Spleen (tissue), 11 donors: ENCODE results near the gene EFS. TPM values are rescaled to one million over a fixed set of nuclear protein-coding genes. Genes with fewer than 3 reads are reported as not detected.

Source experiments
- DNase-seq: peaks from one replicate; pipeline ENCODE4 v3.0.0-alpha.2; 2020
- H3K27ac ChIP-seq, 8 donors: fragments of 200-600 bp; sonication (generic) in 7 of 8; 1 replicate in 4 of 8; 2 replicates in 4 of 8; pipeline versions ENCODE4 v1.5.0 to v1.8.0; 2016 to 2021; ENCODE audit warnings: inconsistent platforms in 4 of 8, mild to moderate bottlenecking in 4 of 8, moderate library complexity in 1 of 8
- H3K27me3 ChIP-seq, 7 donors: fragments of 200-600 bp; sonication (generic) in 6 of 7; replicated peaks in 1 of 7; 1 replicate in 4 of 7; 2 replicates in 3 of 7; pipeline versions ENCODE4 v1.5.0 to v1.8.0; 2016 to 2021; ENCODE audit warnings: inconsistent platforms in 3 of 7, mild to moderate bottlenecking in 1 of 7
- H3K36me3 ChIP-seq, 6 donors: fragments of 200-600 bp; sonication (generic) in 5 of 6; 1 replicate in 4 of 6; 2 replicates in 2 of 6; pipeline versions ENCODE4 v1.5.0 to v1.8.0; 2016 to 2021; ENCODE audit warnings: inconsistent platforms in 2 of 6
- H3K4me1 ChIP-seq, 6 donors: fragments of 200-600 bp; sonication (generic) in 5 of 6; 1 replicate in 3 of 6; 2 replicates in 3 of 6; pipeline versions ENCODE4 v1.5.0 to v1.8.0; 2016 to 2021; ENCODE audit warnings: inconsistent platforms in 3 of 6
- H3K4me3 ChIP-seq, 8 donors: fragments of 200-600 bp; sonication (generic) in 7 of 8; 1 replicate in 4 of 8; 2 replicates in 4 of 8; pipeline versions ENCODE4 v1.5.0 to v1.8.0; 2016 to 2021; ENCODE audit warnings: inconsistent platforms in 4 of 8, mild to moderate bottlenecking in 4 of 8, moderate library complexity in 2 of 8
- H3K9me3 ChIP-seq, 8 donors: fragments of 200-600 bp; sonication (generic) in 7 of 8; 1 replicate in 4 of 8; 2 replicates in 4 of 8; pipeline versions ENCODE4 v1.5.0 to v1.8.0; 2016 to 2021; ENCODE audit warnings: inconsistent platforms in 4 of 8
- POLR2A ChIP-seq, 3 donors: fragments of 450-650 bp; IDR thresholded peaks; one replicate each; pipeline ENCODE4 v1.5.1; 2017; ENCODE audit warnings: antibody characterized with exemption in 3 of 3, mild to moderate bottlenecking in 1 of 3
- POLR2AphosphoS5 ChIP-seq, 3 donors: sonication (generic); formaldehyde crosslinking; IDR thresholded peaks; one replicate each; pipeline ENCODE4 v1.5.1; 2017; ENCODE audit warnings: antibody characterized with exemption in 3 of 3
- WGBS, 5 donors: extraction: QIAGEN DNeasy Blood & Tissue Kit in 3 of 5; methylation state at CpG; one replicate each; pipeline versions ENCODE4 v1.1.5 to v1.1.7; 2013 to 2018; 5-methylcytosine and 5-hydroxymethylcytosine counted together
- intact Hi-C: fragments of 100-400 bp; cut with DNase I; formaldehyde crosslinking; loops from one replicate; pipeline ENCODE4 v1.15.0; 2023; ENCODE audit warnings: low total_unique reads
- polyA plus RNA-seq, 3 donors: library from polyadenylated mRNA; stranded (reverse); fragments of 200-250 nt; gene quantifications; one replicate each; pipeline ENCODE4 v1.2.1, GENCODE V29; 2013
- total RNA-seq, 7 donors: library from RNA; depleted of rRNA in 3 of 7; stranded (reverse); fragments of >200 nt in 3 of 7; fragmentation: NEBNext Ultra II Directional in 4 of 7; extraction: Animal tissue kit (Norgen Biotek cat#: 25700) in 4 of 7; gene quantifications; one replicate each; pipeline versions ENCODE4 v1.1.0 to v1.2.1, GENCODE V29; 2016 to 2021
- TF ChIP-seq, protein P1 (sequence below), 11 experiments: fragments of 200-600 bp in 7 of 11; fragments of 450-650 bp in 4 of 11; sonication (generic) in 4 of 11; IDR thresholded peaks in 8 of 11; conservative IDR thresholded peaks in 3 of 11; 1 replicate in 7 of 11; 2 replicates in 4 of 11; pipeline versions ENCODE4 v1.4.0 to v1.8.0; 2016 to 2021; ENCODE audit warnings: antibody characterized with exemption in 11 of 11, inconsistent platforms in 4 of 11, mild to moderate bottlenecking in 1 of 11
- donor health status: healthy with polysubstance abuse.
- donor health status: DM: no; HTN: no; CAD: no; lungs with moderate emphysema.
- donor health status: DM: no; HTN: no; CAD: no.
- donor health status: Bipolar disorder and iron deficiency.
- donor health status: healthy.
- donor health status: DM: no; HTN: no; CAD: no.
- donor health status: DM: yes; HTN: yes; CAD: no.

EFS gene
- total and polyA plus RNA-seq, 10 donors, result 1.8 to 6.7 (median 3.9) TPM

DNA sequence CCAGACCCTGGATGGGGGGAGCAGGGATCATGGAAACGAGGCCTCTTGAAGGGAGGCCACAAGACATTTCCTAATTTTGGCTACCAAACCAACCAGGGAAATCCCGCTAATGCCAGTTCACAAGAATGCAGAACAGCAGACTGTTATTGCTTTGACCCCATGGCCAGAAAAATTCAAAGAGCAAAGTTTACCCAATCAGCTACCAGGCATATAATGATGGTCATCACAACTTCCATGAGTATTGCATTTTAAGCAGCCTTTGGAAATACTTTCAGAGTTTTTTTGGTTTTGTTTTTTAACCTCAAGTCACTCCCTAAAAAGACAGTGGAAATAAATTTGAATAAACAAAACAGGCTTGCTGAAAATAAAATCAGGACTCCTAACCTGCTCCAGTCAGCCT is 7.5 kb upstream of the EFS start, which contains the start of gene IL25:
IL25 (plus strand) TSS at position 301 of the 400 bp plus-strand sequence.
- no peaks in the 10 kb centered on the region for H3K36me3 ChIP-seq
- no peak within 1 kb of the TSS for H3K27ac ChIP-seq
- no peak for DNase-seq
- WGBS, 5 donors, result 53 to 75% (median 70%) methylated on average over 2 of the region's 2 CpGs
- H3K27me3 ChIP-seq, result peaks cover 0 to 23% (median 0%) of the 10 kb centered on the region in 7 donors
- no peak within 1 kb of the TSS for H3K4me3 ChIP-seq
- TF ChIP-seq, protein P1, sequence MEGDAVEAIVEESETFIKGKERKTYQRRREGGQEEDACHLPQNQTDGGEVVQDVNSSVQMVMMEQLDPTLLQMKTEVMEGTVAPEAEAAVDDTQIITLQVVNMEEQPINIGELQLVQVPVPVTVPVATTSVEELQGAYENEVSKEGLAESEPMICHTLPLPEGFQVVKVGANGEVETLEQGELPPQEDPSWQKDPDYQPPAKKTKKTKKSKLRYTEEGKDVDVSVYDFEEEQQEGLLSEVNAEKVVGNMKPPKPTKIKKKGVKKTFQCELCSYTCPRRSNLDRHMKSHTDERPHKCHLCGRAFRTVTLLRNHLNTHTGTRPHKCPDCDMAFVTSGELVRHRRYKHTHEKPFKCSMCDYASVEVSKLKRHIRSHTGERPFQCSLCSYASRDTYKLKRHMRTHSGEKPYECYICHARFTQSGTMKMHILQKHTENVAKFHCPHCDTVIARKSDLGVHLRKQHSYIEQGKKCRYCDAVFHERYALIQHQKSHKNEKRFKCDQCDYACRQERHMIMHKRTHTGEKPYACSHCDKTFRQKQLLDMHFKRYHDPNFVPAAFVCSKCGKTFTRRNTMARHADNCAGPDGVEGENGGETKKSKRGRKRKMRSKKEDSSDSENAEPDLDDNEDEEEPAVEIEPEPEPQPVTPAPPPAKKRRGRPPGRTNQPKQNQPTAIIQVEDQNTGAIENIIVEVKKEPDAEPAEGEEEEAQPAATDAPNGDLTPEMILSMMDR (IDR thresholded peaks at IDR 0.05 in 8 of 11, conservative IDR thresholded peaks at IDR 0.05 in 3 of 11), result no peak
- TF ChIP-seq POLR2A (IDR thresholded peaks at IDR 0.05) (no peak), POLR2AphosphoS5 (IDR thresholded peaks at IDR 0.05) (no peak)
- intact Hi-C loops, result no loop called here
- H3K9me3 ChIP-seq, result no peaks in the 10 kb centered on the region
- peaks cover 0 to 11% (median 0%) of the 10 kb centered on the region in 6 donors for H3K4me1 ChIP-seq

DNA sequence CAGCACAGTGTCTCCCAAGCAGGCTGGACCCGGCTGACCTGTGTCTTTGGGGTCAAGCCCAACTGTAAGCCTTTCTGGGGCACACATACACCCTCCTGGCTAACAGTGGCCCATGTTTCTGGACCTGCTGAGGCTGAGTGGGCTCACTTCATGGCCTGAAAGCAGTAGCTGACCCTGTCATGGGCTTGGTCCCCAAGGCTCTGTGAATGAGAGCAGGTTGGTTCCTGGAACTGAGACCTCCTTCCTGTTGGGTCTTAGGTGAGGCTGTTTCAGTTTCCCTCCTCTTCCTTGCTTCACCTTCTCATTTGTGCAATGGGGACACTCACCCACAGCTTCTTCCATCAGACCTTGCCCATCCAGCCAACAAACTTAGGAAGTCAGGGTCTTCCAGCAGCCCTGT is 6.9 kb upstream of the EFS start:
- H3K27me3 ChIP-seq, result peaks cover 0 to 29% (median 0%) of the 10 kb centered on the region in 7 donors
- no peaks in the 10 kb centered on the region for H3K36me3 ChIP-seq
- H3K4me3 ChIP-seq, result no peak overlapping the region
- H3K9me3 ChIP-seq, result no peaks in the 10 kb centered on the region
- DNase-seq, result peak; percentile 14
- H3K27ac ChIP-seq, result no peak overlapping the region
- H3K4me1 ChIP-seq, result peaks cover 0 to 11% (median 0%) of the 10 kb centered on the region in 6 donors
- TF ChIP-seq POLR2A (IDR thresholded peaks at IDR 0.05) (no peak), POLR2AphosphoS5 (IDR thresholded peaks at IDR 0.05) (no peak)
- TF ChIP-seq, protein P1 (IDR thresholded peaks at IDR 0.05 in 8 of 11, conservative IDR thresholded peaks at IDR 0.05 in 3 of 11), result no peak
- intact Hi-C loops, result no loop called here
- 57 to 95% (median 78%) methylated on average over 1 of the region's 1 CpG for WGBS, 5 donors

DNA sequence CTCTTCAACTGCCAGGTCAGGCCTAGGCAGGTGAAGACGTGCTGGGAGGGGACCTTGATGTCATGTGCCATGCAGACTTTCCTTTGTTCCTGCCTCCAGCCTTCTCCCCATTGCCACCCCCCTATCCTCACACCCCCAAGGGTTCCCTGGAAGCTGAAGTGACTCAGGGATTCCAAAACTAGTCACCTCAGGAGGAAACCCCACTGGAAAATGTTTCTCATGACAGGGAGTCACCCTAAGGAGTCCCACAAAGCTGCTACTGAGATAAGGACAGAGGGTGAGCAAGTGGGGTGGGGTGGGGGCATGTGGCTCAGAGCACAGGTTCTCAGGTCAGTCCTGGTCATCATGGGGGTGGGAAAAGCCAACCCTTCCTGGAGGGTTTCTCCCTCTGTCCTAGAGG is 5.2 kb upstream of the EFS start:
- H3K27ac ChIP-seq, result no peak overlapping the region
- TF ChIP-seq POLR2AphosphoS5 (IDR thresholded peaks at IDR 0.05) (no peak), POLR2A (IDR thresholded peaks at IDR 0.05) (no peak)
- TF ChIP-seq, protein P1 (IDR thresholded peaks at IDR 0.05 in 8 of 11, conservative IDR thresholded peaks at IDR 0.05 in 3 of 11), result no peak
- H3K27me3 ChIP-seq, result peaks cover 0 to 46% (median 15%) of the 10 kb centered on the region in 7 donors
- peak; percentile 29 for DNase-seq
- H3K4me3 ChIP-seq, result no peak overlapping the region
- intact Hi-C loops, result no loop called here
- no peaks in the 10 kb centered on the region for H3K36me3 ChIP-seq
- 45 to 100% (median 70%) methylated on average over 1 of the region's 1 CpG for WGBS, 5 donors
- no peaks in the 10 kb centered on the region for H3K9me3 ChIP-seq
- H3K4me1 ChIP-seq, result peaks cover 0 to 16% (median 8%) of the 10 kb centered on the region in 6 donors

DNA sequence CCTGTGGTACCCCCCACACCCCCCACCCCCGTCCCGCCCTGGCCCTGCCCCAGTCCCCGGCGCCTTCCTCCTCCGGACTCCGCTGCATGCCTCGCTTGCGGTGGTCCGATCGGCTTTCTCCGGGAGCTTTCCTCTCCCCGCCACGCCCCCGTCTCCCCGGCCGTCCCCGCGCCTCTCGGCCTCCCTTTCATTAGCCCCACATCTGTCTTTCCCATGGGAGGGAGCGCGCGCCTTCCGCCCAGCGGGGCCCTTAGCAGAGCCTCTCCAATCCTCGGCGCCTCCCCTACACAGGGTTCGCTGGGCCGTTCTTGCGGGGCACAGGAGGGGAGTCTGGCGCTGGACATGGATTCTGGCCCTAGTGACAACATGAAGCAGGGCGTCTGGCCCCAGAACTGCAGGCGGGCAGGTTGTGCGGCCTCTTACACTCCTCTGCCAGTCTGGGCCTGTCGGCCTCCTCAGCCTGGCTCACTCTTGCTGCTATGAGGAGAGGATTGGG is 1.5 kb upstream of the EFS start:
- peaks cover 0 to 16% (median 11%) of the 10 kb centered on the region in 6 donors for H3K4me1 ChIP-seq
- peaks cover 0 to 72% (median 26%) of the 10 kb centered on the region in 7 donors for H3K27me3 ChIP-seq
- peak overlapping the region in 4 of 8 donors; percentile 31 to 60 (median 38) for H3K4me3 ChIP-seq
- DNase-seq, result peak; percentile 70
- TF ChIP-seq, protein P1 (IDR thresholded peaks at IDR 0.05 in 8 of 11, conservative IDR thresholded peaks at IDR 0.05 in 3 of 11), result no peak
- no peak for TF ChIP-seq POLR2A (IDR thresholded peaks at IDR 0.05)
- no peak for TF ChIP-seq POLR2AphosphoS5 (IDR thresholded peaks at IDR 0.05)
- H3K36me3 ChIP-seq, result no peaks in the 10 kb centered on the region
- no peaks in the 10 kb centered on the region for H3K9me3 ChIP-seq
- H3K27ac ChIP-seq, result peak overlapping the region in 7 of 8 donors; percentile 72 to 82 (median 76)
- intact Hi-C loops, result no loop called here
- WGBS, 5 donors, result 50 to 74% (median 60%) methylated on average over 22 to 34 of the region's 34 CpGs
